ENCODE data around the gene KIAA1210. TPM values are rescaled to one million over a fixed set of nuclear protein-coding genes. Genes with fewer than 3 reads are reported as not detected.

The KIAA1210 gene
- total and polyA plus RNA-seq, 4 donors, result not detected

- no peak for TF ChIP-seq RAD21 (IDR thresholded peaks at IDR 0.05)
- TF ChIP-seq MAX (IDR thresholded peaks at IDR 0.05), result no peak
- TF ChIP-seq EGR1 (IDR thresholded peaks at IDR 0.05; ENCODE audit: low read depth in 2 of 2), result no peak
- TF ChIP-seq REST (IDR thresholded peaks at IDR 0.05), result no peak
- TF ChIP-seq JUND (IDR thresholded peaks at IDR 0.05), result no peak
- TF ChIP-seq CTCF (IDR thresholded peaks at IDR 0.05; ENCODE audit: low read depth, low read length, missing input control), result no peak
- TF ChIP-seq RXRA (IDR thresholded peaks at IDR 0.05), result no peak
- TF ChIP-seq HNF4A (conservative IDR thresholded peaks at IDR 0.05), result no peak
- TF ChIP-seq SP1 (IDR thresholded peaks at IDR 0.05), result no peak
- TF ChIP-seq HNF4G (IDR thresholded peaks at IDR 0.05), result no peak
- no peak for TF ChIP-seq YY1 (IDR thresholded peaks at IDR 0.05)
- no peak for TF ChIP-seq GABPA (IDR thresholded peaks at IDR 0.05 in 1 of 2, conservative IDR thresholded peaks at IDR 0.05 in 1 of 2)
- TF ChIP-seq TAF1 (conservative IDR thresholded peaks at IDR 0.05), result no peak
- Histone ChIP-seq H3K4me3 (ENCODE audit: low read depth in 1 of 3, low read length in 3 of 3) (no peak overlapping the region), H3K9me3 (ENCODE audit: control insufficient read depth in 4 of 4, low read length in 3 of 4) (no peaks in the 10 kb centered on the region), H3K9ac (ENCODE audit: low read depth in 1 of 2, low read length in 2 of 2) (no peak overlapping the region), H3K27ac (ENCODE audit: low read depth in 1 of 2, low read length in 2 of 2) (no peak overlapping the region), H3K27me3 (ENCODE audit: control insufficient read depth in 4 of 4, insufficient read depth in 4 of 4, low read length in 3 of 4) (no peaks in the 10 kb centered on the region), H3K4me1 (ENCODE audit: control insufficient read depth in 4 of 4, insufficient read depth in 4 of 4, low read length in 3 of 4) (no peaks in the 10 kb centered on the region), H3K36me3 (ENCODE audit: control insufficient read depth in 4 of 4, insufficient read depth in 3 of 4, low read depth in 1 of 4, low read length in 3 of 4) (no peaks in the 10 kb centered on the region)
- 89% methylated on average over 3 of the region's 3 CpGs for WGBS
- DNase-seq (ENCODE audit: low spot score), result no peak
Measured at GRCh38 chrX:119158226-119158625, 30.6 kb upstream of the KIAA1210 start.

GRCh38 chrX:119156241-119156640 lies 28.6 kb upstream of the KIAA1210 start:
- no peaks in the 10 kb centered on the region for H3K4me1 ChIP-seq (ENCODE audit: control insufficient read depth in 4 of 4, insufficient read depth in 4 of 4, low read length in 3 of 4)
- no peak for DNase-seq (ENCODE audit: low spot score)
- no peak overlapping the region for H3K4me3 ChIP-seq (ENCODE audit: low read depth in 1 of 3, low read length in 3 of 3)
- 95% methylated on average over 1 of the region's 1 CpG for WGBS
- H3K9ac ChIP-seq (ENCODE audit: low read depth in 1 of 2, low read length in 2 of 2), result no peak overlapping the region
- H3K9me3 ChIP-seq (ENCODE audit: control insufficient read depth in 4 of 4, low read length in 3 of 4), result no peaks in the 10 kb centered on the region
- H3K27me3 ChIP-seq (ENCODE audit: control insufficient read depth in 4 of 4, insufficient read depth in 4 of 4, low read length in 3 of 4), result no peaks in the 10 kb centered on the region
- H3K27ac ChIP-seq (ENCODE audit: low read depth in 1 of 2, low read length in 2 of 2), result no peak overlapping the region
- H3K36me3 ChIP-seq (ENCODE audit: control insufficient read depth in 4 of 4, insufficient read depth in 3 of 4, low read depth in 1 of 4, low read length in 3 of 4), result no peaks in the 10 kb centered on the region
- no peak for TF ChIP-seq NR2F2 (IDR thresholded peaks at IDR 0.05)
- TF ChIP-seq MAX (IDR thresholded peaks at IDR 0.05), result no peak
- no peak for TF ChIP-seq TAF1 (conservative IDR thresholded peaks at IDR 0.05)
- TF ChIP-seq REST (IDR thresholded peaks at IDR 0.05), result no peak
- TF ChIP-seq RAD21 (IDR thresholded peaks at IDR 0.05), result no peak
